HEK293 (cell line): ENCODE results near the gene SELENOW.

Experiments
- INSM2 ChIP-seq: fragments of 450-650 bp; formaldehyde crosslinking; IDR thresholded peaks from 2 replicates; pipeline ENCODE4 v1.5.1; 2016; ENCODE audit warnings: missing biosample characterization, missing genetic modification characterization
- KLF1 ChIP-seq: fragments of 450-650 bp; formaldehyde crosslinking; IDR thresholded peaks from 2 replicates; pipeline ENCODE4 v1.5.1; 2016; ENCODE audit warnings: missing biosample characterization, missing genetic modification characterization
- KLF16 ChIP-seq: fragments of 450-650 bp; formaldehyde crosslinking; IDR thresholded peaks from 2 replicates; pipeline ENCODE4 v1.5.1; 2017; ENCODE audit warnings: missing biosample characterization, missing genetic modification characterization
- KLF17 ChIP-seq: fragments of 450-650 bp; formaldehyde crosslinking; IDR thresholded peaks from 2 replicates; pipeline ENCODE4 v1.5.1; 2016; ENCODE audit warnings: missing biosample characterization, missing genetic modification characterization
- PATZ1 ChIP-seq: fragments of 450-650 bp; formaldehyde crosslinking; IDR thresholded peaks from 2 replicates; pipeline ENCODE4 v1.5.1; 2016; ENCODE audit warnings: missing biosample characterization, missing genetic modification characterization
- PRDM1 ChIP-seq: fragments of 450-650 bp; formaldehyde crosslinking; IDR thresholded peaks from 2 replicates; pipeline ENCODE4; 2016; ENCODE audit warnings: missing biosample characterization, missing genetic modification characterization
- SP2 ChIP-seq: fragments of 450-650 bp; formaldehyde crosslinking; IDR thresholded peaks from 2 replicates; pipeline ENCODE4 v1.5.1; 2016; ENCODE audit warnings: missing biosample characterization, missing genetic modification characterization
- SP3 ChIP-seq: fragments of 450-650 bp; formaldehyde crosslinking; IDR thresholded peaks from 2 replicates; pipeline ENCODE4 v1.5.1; 2016; ENCODE audit warnings: missing biosample characterization, missing genetic modification characterization
- SP7 ChIP-seq: fragments of 450-650 bp; formaldehyde crosslinking; IDR thresholded peaks from 2 replicates; pipeline ENCODE4 v1.5.1; 2016; ENCODE audit warnings: missing biosample characterization, missing genetic modification characterization
- TSHZ1 ChIP-seq: fragments of 450-650 bp; formaldehyde crosslinking; IDR thresholded peaks from 2 replicates; pipeline ENCODE4 v1.5.1; 2016; ENCODE audit warnings: missing biosample characterization, missing genetic modification characterization, borderline replicate concordance
- WT1 ChIP-seq: fragments of 450-650 bp; formaldehyde crosslinking; IDR thresholded peaks from 2 replicates; pipeline ENCODE4 v1.5.1; 2016; ENCODE audit warnings: missing biosample characterization, missing genetic modification characterization
- ZBTB1 ChIP-seq: fragments of 450-650 bp; formaldehyde crosslinking; IDR thresholded peaks from 2 replicates; pipeline ENCODE4 v1.5.1; 2016; ENCODE audit warnings: missing biosample characterization, missing genetic modification characterization
- ZBTB20 ChIP-seq: fragments of 450-650 bp; formaldehyde crosslinking; IDR thresholded peaks from 2 replicates; pipeline ENCODE4 v1.5.1; 2016; ENCODE audit warnings: missing biosample characterization, missing genetic modification characterization
- ZFP37 ChIP-seq: fragments of 450-650 bp; formaldehyde crosslinking; IDR thresholded peaks from 2 replicates; pipeline ENCODE4 v1.5.1; 2016; ENCODE audit warnings: missing biosample characterization, missing genetic modification characterization
- ZNF16 ChIP-seq: fragments of 450-650 bp; formaldehyde crosslinking; IDR thresholded peaks from 2 replicates; pipeline ENCODE4 v1.5.1; 2016; ENCODE audit warnings: low read depth, missing biosample characterization, missing genetic modification characterization
- ZNF23 ChIP-seq: fragments of 450-650 bp; formaldehyde crosslinking; IDR thresholded peaks from 2 replicates; pipeline ENCODE4 v1.5.1; 2016; ENCODE audit warnings: missing biosample characterization, missing genetic modification characterization, borderline replicate concordance
- ZNF292 ChIP-seq: fragments of 450-650 bp; formaldehyde crosslinking; IDR thresholded peaks from 2 replicates; pipeline ENCODE4 v1.5.1; 2016; ENCODE audit warnings: low read depth, missing biosample characterization, missing genetic modification characterization, borderline replicate concordance
- ZNF398 ChIP-seq: fragments of 450-650 bp; formaldehyde crosslinking; IDR thresholded peaks from 2 replicates; pipeline ENCODE4 v1.5.1; 2017; ENCODE audit warnings: missing biosample characterization, missing genetic modification characterization
- ZNF639 ChIP-seq: fragments of 450-650 bp; formaldehyde crosslinking; IDR thresholded peaks from 2 replicates; pipeline ENCODE4 v1.5.1; 2016; ENCODE audit warnings: missing biosample characterization, missing genetic modification characterization
- ZNF660 ChIP-seq: fragments of 450-650 bp; IDR thresholded peaks from 2 replicates; pipeline ENCODE4 v1.5.1; 2018; ENCODE audit warnings: missing biosample characterization, mild to moderate bottlenecking, missing genetic modification characterization
- ZNF704 ChIP-seq: fragments of 450-650 bp; formaldehyde crosslinking; IDR thresholded peaks from 2 replicates; pipeline ENCODE4 v1.5.1; 2016; ENCODE audit warnings: missing biosample characterization, missing genetic modification characterization
- ZNF785 ChIP-seq: fragments of 450-650 bp; formaldehyde crosslinking; IDR thresholded peaks from 2 replicates; pipeline ENCODE4 v1.5.1; 2016; ENCODE audit warnings: missing biosample characterization, missing genetic modification characterization

SELENOW gene

GRCh38 chr19:47729468-47729798 lies 49.1 kb upstream of the SELENOW start (continued):
- 0 out of 2 replicates have a peak, but pooled peaks have one; percentile 36 for TF ChIP-seq INSM2 (tag by site-specific recombination)
- peak; percentile 76; the same call in 1 of the 2 replicates for TF ChIP-seq WT1 (tag by site-specific recombination)
- peak; percentile 62; the same call in 1 of the 2 replicates for TF ChIP-seq PATZ1 (tag by site-specific recombination)
- peak; percentile 10; the same call in 1 of the 2 replicates for TF ChIP-seq SP2 (tag by site-specific recombination)
- TF ChIP-seq ZNF785 (tag by site-specific recombination) = no peak
- TF ChIP-seq ZFP37 (tag by site-specific recombination) = 0 out of 2 replicates have a peak, but pooled peaks have one; percentile 14
- TF ChIP-seq ZNF639 (tag by site-specific recombination) = peak; percentile 55; the same call in 1 of the 2 replicates
- peak; percentile 62; the same call in 1 of the 2 replicates for TF ChIP-seq KLF16 (tag by site-specific recombination)
- peak; percentile 82 for TF ChIP-seq SP7 (tag by site-specific recombination)
- TF ChIP-seq TSHZ1 (tag by site-specific recombination) = 0 out of 2 replicates have a peak, but pooled peaks have one; percentile 27
- TF ChIP-seq ZNF292 (tag by site-specific recombination) = no peak
- TF ChIP-seq SP3 = peak; percentile 20; the same call in 1 of the 2 replicates
- peak; percentile 59 for TF ChIP-seq KLF17
- TF ChIP-seq PRDM1 = peak; percentile 95; the same call in 1 of the 2 replicates
- no peak for TF ChIP-seq ZBTB20 (tag by site-specific recombination)
- peak; percentile 29; the same call in 1 of the 2 replicates for TF ChIP-seq ZNF660 (tag by site-specific recombination)
- TF ChIP-seq ZBTB1 (tag by site-specific recombination) = no peak
- TF ChIP-seq ZNF23 (tag by site-specific recombination) = no peak
- TF ChIP-seq ZNF398 (tag by site-specific recombination) = peak; percentile 85
- TF ChIP-seq KLF1 (tag by site-specific recombination) = peak; percentile 45; the same call in 1 of the 2 replicates
- TF ChIP-seq ZNF704 = no peak
- TF ChIP-seq ZNF16 (tag by site-specific recombination) = peak; percentile 4; the same call in 1 of the 2 replicates
